ENCODE data around the gene TMEM192.
"Not testable (repeated sequence)": the region's sequence is repeated elsewhere in the genome, so short reads cannot be mapped to it uniquely, and the experiment has no call there.

The TMEM192 gene

GRCh38 chr4:165112368-165113121, at the start of gene TMEM192:
TSS of gene TMEM192 (minus strand) at chr4:165112860. CDS start at chr4:165112773, 87 bp downstream.
- peak; percentile 86 for DNase-seq (ENCODE audit: low read depth)

DNA sequence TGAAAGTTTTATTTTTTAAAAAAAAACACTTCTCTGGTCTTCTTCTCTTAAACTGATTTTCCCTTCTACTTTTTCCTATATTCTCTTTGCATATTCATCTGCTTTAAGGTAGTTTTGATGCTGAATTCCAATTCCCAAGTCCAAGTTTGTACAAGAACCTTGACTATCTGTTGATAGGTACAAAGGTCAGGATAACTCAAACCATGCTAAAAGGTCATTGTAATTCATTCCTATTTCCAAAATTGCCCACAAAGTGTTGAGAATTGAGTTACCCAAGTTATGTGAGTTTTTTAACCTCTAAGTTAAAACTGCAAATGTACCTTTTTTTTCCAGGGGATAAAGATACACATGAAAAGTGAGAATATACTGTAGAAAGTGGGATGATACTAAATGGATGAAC, 46.1 kb upstream of the TMEM192 start:
- no peak for DNase-seq (ENCODE audit: low read depth)

DNA sequence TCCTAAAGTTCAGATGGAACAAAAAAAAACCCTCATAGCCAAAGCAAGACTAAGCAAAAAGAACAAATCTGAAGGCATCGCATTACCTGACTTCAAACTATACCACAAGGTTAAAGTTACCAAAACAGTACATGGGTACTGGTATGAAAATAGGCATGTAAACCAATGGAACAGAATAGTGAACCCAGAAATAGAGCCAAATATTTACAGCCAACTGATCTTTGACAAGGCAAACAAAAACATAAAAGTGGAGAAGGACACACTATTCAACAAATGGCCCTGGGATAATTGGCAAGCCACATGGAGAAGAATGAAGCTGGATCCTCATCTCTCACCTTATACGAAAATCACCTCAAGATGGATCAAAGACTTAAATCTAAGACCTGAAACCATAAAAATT, 44.2 kb upstream of the TMEM192 start:
- no peak for DNase-seq (ENCODE audit: low read depth)

- DNase-seq (ENCODE audit: low read depth), result peak; percentile 28
Measured at GRCh38 chr4:165154482-165154881, 41.8 kb upstream of the TMEM192 start.

GRCh38 chr4:165152527-165152926, 39.9 kb upstream of the TMEM192 start:
- peak; percentile 89 for DNase-seq (ENCODE audit: low read depth)

GRCh38 chr4:165151734-165152133, 39.1 kb upstream of the TMEM192 start:
- peak; percentile 64 for DNase-seq (ENCODE audit: low read depth)

DNA sequence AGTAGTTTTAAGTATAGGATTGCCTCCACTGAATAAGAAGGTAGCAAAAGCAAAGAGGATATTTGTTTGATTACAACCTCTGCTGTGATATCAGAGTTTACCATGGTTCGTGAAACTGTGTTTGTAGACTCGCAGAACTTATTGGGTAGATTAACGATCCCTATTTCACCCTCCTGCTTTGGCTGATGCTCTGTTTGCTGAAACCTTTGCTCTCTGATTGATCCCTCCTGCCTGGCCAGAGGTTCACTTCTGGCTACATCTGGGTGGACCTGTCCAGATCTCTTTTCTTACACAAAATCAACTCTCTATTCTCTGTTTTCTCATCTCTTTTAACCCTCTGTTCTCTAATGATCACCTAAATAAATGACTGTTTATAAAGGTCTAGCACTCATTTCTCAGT, 37.9 kb upstream of the TMEM192 start:
- DNase-seq (ENCODE audit: low read depth), result no peak

DNA sequence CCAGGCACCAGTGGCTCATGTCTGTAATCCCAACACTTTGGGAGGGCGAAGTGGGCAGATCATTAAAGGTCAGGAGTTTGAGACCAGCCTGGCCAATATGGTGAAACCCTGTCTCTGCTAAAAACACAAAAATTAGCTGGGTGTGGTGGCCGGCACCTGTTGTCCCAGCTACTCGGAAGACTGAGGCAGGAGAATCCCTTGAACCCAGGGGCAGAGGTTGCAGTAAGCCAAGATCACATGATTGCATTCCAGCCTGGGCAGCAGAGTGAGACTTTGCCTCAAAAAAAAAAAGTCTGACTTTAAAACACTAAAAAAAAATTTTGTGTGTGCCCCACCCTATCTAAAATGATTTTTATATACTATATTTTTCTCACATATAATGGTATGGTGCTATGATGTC, 26.2 kb upstream of the TMEM192 start:
- no peak for DNase-seq (ENCODE audit: low read depth)

- DNase-seq (ENCODE audit: low read depth), result no peak
Measured at GRCh38 chr4:165137205-165137604, 24.5 kb upstream of the TMEM192 start.

- DNase-seq (ENCODE audit: low read depth), result no peak
Measured at GRCh38 chr4:165136529-165136928, 23.9 kb upstream of the TMEM192 start.

DNA sequence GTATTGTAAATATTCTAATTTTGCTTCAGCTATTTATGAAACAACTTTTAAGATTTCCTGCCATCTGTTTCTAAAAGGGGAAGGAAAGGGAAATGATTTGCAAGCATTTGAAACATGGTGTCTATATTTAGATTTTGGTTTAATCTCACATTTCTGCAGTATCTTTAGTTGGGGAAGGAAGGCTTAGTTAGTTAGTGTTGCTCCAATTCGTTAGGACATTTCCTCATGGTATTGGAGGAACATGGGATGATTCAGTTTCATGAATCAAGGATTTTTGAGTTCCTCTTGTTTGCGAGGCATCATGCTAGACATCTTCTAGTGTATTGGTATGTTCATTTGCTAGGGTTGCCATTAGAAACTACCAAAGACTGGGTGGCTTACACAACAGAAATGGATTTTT, 20.5 kb upstream of the TMEM192 start:
- peak; percentile 24 for DNase-seq (ENCODE audit: low read depth)

DNA sequence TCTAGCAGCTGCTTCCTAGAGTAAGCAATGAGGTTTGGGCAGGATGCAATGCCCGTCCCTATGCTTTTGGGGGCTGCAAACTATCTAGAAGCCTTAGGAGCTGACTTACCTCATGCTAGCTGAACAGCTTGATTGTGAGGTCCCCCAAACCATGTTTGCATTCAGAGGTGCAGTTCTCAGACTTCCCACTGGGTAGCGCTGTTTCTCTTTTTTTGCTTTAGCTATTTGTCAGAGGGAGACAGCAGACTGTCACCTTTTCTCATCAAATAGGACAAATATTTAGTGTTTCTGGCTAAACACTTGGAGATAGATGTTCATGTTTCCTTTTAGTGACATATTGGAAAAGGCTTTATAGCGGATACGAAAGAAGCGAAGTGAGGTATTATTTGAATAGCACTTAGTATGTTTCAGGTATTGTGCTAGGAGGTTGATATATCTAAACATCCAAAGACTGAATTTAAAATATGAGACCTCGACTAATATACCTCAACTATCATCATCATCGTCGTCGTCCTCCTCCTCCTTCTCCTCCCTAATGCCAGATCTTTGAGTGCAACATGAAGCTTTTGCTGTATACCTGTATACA, 18.7 kb upstream of the TMEM192 start:
- DNase-seq (ENCODE audit: low read depth), result peak; percentile 41

DNA sequence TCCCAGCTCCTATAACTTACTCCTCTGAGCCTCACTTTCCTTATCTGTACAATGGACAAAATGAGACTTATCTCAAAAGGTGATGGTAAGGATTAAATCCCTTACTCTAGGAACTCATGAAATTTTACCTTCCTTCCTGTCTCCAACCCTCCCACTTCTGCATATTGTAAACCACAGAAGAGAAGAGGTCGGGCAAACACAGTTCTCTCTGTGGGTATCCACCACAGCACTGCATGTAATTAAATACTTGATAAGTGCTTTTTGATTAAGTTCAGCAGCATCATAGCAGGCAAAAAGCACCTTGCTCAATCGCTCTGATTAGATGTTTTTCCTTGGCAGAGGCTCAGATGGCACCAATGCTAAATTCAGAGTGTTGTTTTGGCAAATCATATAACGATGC, 17.3 kb upstream of the TMEM192 start:
- no peak for DNase-seq (ENCODE audit: low read depth)

GRCh38 chr4:165125869-165126499, 13.3 kb upstream of the TMEM192 start:
- not testable (repeated sequence) for DNase-seq (ENCODE audit: low read depth)

GRCh38 chr4:165124488-165124887, 11.8 kb upstream of the TMEM192 start:
- DNase-seq (ENCODE audit: low read depth), result no peak

DNA sequence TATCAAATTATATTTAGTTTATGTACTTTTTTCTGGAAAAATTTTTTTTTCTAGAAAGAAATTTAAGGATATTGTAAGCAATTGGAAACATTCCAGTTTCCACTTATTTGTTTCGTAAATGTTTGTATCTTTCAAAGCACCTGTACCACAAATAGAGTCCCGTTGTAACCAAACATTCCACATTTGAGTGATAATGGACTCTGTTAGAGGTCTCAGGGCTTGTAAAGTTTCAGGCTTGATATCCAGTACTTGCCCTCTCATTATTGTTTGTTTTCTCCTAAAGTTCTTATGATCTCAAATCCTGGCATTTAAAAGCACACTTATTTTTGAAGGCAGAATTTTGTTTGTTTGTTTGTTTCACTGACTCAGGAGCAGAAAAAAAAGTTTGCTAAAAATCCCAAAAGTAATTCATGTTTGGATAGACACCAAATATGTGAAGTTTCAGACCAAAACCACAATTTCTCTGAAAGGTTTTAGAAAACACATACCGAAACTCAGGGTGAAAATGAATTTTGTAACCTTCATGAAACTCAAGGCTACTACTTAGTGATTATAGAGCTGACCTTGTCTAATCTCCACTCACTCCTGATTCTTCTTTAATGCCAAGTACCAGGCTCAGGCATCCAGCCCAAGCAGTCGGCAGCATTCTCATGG, 5.7 kb upstream of the TMEM192 start:
- DNase-seq (ENCODE audit: low read depth), result no peak

DNA sequence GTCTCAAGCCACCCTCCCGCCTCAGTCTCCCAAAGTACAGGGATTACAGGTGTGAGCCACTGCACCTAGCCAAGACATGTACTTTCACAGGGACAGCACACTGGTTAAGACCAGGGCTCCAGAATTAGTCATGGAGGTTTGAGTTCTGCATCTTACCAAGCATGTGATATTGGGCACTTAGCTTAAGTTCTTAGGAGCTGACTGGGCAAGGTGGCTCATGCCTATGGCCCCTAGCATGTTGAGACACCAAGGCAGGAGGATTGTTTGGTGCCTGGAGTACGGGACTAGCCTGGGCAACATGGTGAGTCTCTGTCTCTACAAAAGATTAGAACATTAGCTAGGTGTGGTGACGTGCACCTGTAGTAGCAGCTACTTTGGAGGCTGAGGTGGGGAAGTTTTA, 2.6 kb upstream of the TMEM192 start:
- peak; percentile 3 for DNase-seq (ENCODE audit: low read depth)

DNA sequence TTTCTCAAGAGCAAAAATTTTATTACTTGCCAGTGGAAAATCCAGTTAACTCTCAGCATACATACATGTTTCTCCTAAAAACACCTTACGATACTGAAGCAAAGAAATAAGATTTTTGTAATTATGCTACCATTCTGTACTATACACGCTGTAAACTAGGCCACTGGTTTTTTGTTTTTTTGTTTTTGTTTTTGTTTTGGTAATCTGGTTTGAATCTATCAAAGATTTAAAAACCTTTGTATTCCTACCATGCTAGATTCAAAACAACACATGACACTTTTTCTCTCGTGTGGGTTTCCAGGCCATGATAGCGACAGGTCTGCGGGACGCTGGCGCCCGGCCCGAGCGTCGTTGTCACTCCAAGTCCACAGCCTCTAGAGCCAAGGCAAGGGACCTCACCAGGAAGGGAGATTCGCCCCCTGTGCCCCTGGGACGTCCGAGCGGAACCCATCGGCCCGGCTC, 723 bp downstream of the TMEM192 start:
- no peak for DNase-seq (ENCODE audit: low read depth)

DNA sequence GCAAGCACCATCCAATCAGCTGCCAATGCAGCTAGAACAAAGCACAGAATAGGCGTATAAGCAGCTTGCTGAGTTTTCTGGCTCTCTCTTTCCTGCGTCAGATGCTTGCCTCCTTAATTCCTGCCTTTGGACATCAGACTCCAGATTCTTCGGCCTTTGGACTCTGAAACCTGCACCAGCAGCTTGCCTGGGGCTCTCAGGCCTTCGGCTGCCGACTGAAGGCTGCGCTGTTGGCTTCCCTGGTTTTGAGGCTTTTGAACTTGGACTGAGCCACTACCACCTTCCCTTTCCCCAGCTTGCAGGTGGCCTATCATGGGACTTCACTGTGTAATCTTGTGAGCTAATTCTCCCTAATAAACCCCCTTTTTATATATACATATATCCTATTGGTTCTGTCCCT, 6.1 kb downstream of the TMEM192 start:
- no peak for DNase-seq (ENCODE audit: low read depth)

DNA sequence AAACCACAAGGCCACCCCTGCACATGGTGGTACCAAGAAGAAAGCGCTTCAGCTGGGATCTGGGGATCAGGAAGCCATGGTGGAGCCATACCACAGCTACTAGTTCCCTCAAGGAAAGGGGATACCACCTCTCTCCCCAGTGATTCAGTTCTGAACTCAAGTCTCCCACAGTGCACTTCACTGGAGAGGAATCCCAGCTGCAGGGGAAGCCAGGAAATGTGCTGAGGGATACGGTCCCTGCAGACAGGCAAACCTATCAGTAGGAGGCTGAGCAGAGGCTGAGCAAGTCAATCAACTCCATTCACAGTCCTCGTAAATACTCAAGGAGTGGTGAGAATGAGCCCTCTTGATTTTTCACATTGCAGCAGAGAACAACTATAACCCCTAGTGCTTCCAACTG, 11.0 kb downstream of the TMEM192 start:
- no peak for DNase-seq (ENCODE audit: low read depth)

GRCh38 chr4:165096776-165097175, 15.9 kb downstream of the TMEM192 start:
- peak; percentile 36 for DNase-seq (ENCODE audit: low read depth)

- DNase-seq (ENCODE audit: low read depth), result no peak
Measured at GRCh38 chr4:165095291-165095690, 17.4 kb downstream of the TMEM192 start.

- no peak for DNase-seq (ENCODE audit: low read depth)
Measured at GRCh38 chr4:165094873-165095272, 17.8 kb downstream of the TMEM192 start.

All from amniotic epithelial cell (primary cell).